Cardiac atrium fibroblast (primary cell): Measurements from ENCODE around the gene LIF. TPM values are rescaled to one million over a fixed set of nuclear protein-coding genes. Genes with fewer than 3 reads are reported as not detected.

Experiments used
- total RNA-seq: library from RNA; depleted of rRNA; stranded (reverse); fragments of >200 nt; gene quantifications from 2 replicates; pipeline ENCODE4 v1.2.3, GENCODE V29; 2015

LIF gene
- total RNA-seq = 2.0 and 9.7 TPM in 2 replicates

DNA sequence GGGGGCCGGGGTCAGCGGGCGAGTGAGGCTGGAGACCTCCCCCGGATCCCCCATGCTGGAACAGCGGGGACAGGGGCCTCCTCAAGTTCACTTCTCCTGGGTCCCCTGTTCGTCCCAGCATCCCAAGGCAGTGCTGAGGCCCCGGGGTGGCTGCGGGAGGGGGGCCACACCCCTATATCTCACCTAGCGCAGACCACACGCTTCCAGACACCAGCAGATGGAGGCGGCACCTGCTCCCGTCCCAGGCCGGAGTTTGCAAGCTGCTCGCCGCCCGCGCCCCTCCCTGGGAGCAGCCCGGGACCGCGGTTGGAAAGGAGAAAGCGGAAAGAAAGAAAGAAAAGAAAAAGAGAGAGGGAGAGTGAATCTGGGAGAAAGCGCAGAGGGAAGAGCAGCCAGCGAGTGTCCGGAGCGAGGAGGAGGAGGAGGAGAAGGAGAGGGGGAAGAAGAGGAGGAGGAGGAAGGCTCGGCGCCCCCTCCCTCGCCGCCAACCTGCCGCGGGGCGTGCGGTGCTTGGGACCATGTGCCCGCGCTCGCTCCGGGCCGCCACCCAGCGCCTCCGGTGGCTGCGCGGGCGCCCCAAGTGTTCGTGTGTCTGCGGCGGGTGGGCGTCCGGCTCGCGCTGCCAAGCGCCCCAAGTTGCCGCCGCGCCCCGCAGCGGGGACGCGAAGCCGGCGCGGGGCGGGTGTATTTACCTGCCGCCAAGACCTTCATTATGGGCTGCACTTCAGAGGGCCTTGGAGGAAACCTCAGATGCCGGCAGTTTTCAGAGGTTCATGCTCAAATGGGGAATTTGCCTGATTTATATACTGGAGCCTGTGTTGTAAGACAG lies at the start of gene LIF:
Gene LIF, minus strand, starts transcription at position 775 of the 829 bp plus-strand sequence. Its CDS starts 64 bp downstream, at position 711.

GRCh38 chr22:30289141-30289979 lies 42.8 kb upstream of the LIF start, which contains the start of gene CASTOR1:
Gene CASTOR1 (minus strand): TSS chr22:30289505. CDS start chr22:30289497, 8 bp downstream.

GRCh38 chr22:30266445-30267381 lies 20.2 kb upstream of the LIF start, which contains the start of gene OSM:
Gene OSM (minus strand): TSS chr22:30266851. CDS start chr22:30266799, 52 bp downstream.

Other genes starting within 250 kb of the LIF start
- not detected in 2 replicates for gene HORMAD2, start 166.3 kb downstream of the LIF start, total RNA-seq
- not detected in 2 replicates for gene OSM, start 20.1 kb upstream of the LIF start, total RNA-seq
- 19.1 and 20.8 TPM in 2 replicates for gene CASTOR1, start 42.7 kb upstream of the LIF start, total RNA-seq
- 15.1 and 23.5 TPM in 2 replicates for gene TBC1D10A, start 80.2 kb upstream of the LIF start, total RNA-seq
- 16.1 and 25.1 TPM in 2 replicates for gene SF3A1, start 110.1 kb upstream of the LIF start, total RNA-seq
- gene CCDC157, start 110.2 kb upstream of the LIF start, total RNA-seq = 2.0 and 2.9 TPM in 2 replicates
- gene RNF215, start 140.7 kb upstream of the LIF start, total RNA-seq = 14.8 and 31.3 TPM in 2 replicates
- 24.6 and 38.6 TPM in 2 replicates for gene SEC14L2, start 150.3 kb upstream of the LIF start, total RNA-seq
- 15.0 and 20.3 TPM in 2 replicates for gene MTFP1, start 179.0 kb upstream of the LIF start, total RNA-seq
- gene SEC14L3, start 225.3 kb upstream of the LIF start, total RNA-seq = not detected in 2 replicates